Coronary artery (tissue), 2 donors: ENCODE measurements around the gene GMIP.

Experiments used
- DNase-seq: peaks from one replicate; pipeline ENCODE4 v3.0.0-alpha.2; 2017; ENCODE audit warnings: low spot score
- H3K27ac ChIP-seq, 2 donors: fragments of 200-600 bp; sonication (generic); one replicate each; pipeline ENCODE4 v1.5.1; 2016 to 2019
- H3K4me3 ChIP-seq: fragments of 200-600 bp; sonication (generic); 2 replicates; pipeline ENCODE4 v1.5.1; 2016; ENCODE audit warnings: mild to moderate bottlenecking, moderate library complexity
- TF ChIP-seq, protein P1 (sequence below): fragments of 200-600 bp; sonication (generic); IDR thresholded peaks from one replicate; pipeline ENCODE4 v1.5.1; 2019; ENCODE audit warnings: antibody characterized with exemption

Gene GMIP

DNA sequence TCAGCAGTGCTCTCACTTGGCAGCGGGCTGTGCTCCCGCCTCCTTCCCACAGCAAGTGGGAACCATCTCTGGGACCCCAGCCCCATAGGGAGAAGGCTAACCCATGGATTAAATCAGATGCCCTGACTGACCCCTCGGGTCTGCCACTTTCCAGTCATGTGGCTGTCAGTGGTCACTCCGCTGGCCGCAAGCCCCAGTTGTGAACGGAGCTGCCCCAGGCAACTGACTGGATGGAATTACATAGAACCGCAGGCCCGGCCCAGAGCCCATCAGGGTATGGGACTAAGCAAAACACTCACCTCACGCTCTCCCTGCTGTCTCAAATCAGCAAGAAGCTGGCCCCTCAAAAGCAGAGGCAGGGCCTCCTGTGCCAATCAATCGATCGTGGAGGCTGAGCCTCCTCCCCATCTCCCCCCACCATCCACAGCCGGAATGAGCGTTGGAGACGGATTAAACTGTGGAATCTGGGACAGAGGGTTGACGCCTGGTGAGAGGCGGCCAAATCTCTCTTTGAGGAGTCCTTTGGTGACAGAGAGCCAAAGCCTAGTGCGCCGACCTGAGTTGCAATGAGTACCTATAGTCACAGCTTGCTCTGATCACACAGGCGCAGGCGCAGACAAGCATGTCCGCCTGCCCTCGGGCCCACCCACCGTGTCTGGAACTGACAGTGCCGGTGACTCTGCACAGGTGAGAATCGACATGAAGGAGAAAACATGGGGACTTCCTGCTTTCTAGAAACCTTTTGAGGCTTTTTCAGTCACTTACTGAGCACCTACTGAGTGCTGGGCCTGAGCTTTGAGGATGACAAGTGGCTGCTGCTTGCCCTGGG, 63.7 kb downstream of the GMIP start:
- no peak overlapping the region for H3K27ac ChIP-seq
- no peak for DNase-seq
- TF ChIP-seq, protein P1, sequence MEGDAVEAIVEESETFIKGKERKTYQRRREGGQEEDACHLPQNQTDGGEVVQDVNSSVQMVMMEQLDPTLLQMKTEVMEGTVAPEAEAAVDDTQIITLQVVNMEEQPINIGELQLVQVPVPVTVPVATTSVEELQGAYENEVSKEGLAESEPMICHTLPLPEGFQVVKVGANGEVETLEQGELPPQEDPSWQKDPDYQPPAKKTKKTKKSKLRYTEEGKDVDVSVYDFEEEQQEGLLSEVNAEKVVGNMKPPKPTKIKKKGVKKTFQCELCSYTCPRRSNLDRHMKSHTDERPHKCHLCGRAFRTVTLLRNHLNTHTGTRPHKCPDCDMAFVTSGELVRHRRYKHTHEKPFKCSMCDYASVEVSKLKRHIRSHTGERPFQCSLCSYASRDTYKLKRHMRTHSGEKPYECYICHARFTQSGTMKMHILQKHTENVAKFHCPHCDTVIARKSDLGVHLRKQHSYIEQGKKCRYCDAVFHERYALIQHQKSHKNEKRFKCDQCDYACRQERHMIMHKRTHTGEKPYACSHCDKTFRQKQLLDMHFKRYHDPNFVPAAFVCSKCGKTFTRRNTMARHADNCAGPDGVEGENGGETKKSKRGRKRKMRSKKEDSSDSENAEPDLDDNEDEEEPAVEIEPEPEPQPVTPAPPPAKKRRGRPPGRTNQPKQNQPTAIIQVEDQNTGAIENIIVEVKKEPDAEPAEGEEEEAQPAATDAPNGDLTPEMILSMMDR: no peak
- H3K4me3 ChIP-seq: no peak overlapping the region
